ENCODE data around the gene SLC39A11. TPM values are rescaled to one million over a fixed set of nuclear protein-coding genes. Genes with fewer than 3 reads are reported as not detected.

The SLC39A11 gene
- total and polyA plus RNA-seq, 2 of the 13 experiments (the other 11 are each of a cell fraction or from before 2014, with no cell fraction given): 17.2 to 31.5 TPM

DNA sequence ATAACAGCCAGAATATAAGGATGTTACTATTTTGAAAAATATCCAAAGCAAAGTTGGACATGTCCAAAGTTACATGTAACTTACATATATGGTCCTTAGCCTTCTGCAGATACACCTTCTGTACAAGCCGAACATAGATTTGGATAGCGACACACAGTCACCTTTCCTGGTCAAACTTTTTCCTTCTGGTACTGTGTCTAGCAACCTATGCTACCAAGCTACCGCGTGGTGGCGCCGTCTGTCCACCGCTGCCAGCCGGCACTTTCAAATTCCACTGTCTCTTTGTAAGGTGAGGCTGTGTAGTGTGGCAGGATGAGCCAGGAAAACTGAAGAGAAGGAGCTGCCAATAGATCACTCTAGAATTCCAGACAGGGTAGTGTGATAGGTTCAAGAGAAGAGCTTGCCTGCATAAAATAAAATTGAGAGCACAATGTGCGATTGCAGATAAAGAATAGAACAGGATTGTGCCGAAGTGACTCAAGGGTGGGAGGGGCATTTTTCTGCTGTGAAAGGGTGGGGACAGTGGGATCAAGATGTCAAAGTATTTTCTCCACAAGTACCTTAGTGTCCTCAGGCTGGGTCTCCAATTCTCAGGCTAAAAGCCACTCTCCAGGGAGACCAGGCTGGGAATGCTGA lies 366.9 kb downstream of the SLC39A11 start (continued):
- TF ChIP-seq, protein P1, sequence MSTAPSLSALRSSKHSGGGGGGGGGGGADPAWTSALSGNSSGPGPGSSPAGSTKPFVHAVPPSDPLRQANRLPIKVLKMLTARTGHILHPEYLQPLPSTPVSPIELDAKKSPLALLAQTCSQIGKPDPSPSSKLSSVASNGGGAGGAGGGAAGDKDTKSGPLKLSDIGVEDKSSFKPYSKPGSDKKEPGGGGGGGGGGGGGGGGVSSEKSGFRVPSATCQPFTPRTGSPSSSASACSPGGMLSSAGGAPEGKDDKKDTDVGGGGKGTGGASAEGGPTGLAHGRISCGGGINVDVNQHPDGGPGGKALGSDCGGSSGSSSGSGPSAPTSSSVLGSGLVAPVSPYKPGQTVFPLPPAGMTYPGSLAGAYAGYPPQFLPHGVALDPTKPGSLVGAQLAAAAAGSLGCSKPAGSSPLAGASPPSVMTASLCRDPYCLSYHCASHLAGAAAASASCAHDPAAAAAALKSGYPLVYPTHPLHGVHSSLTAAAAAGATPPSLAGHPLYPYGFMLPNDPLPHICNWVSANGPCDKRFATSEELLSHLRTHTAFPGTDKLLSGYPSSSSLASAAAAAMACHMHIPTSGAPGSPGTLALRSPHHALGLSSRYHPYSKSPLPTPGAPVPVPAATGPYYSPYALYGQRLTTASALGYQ (CRISPR knock-in tag; IDR thresholded peaks at IDR 0.05): no peak
- TF ChIP-seq ZNF543 (CRISPR knock-in tag; IDR thresholded peaks at IDR 0.05) (no peak), HDAC2 (CRISPR knock-in tag; IDR thresholded peaks at IDR 0.05) (peak; percentile 48; the same call in 1 of the 2 replicates), MIER2 (CRISPR knock-in tag; IDR thresholded peaks at IDR 0.05) (0 out of 2 replicates have a peak, but pooled peaks have one; percentile 65), NR3C1 (CRISPR knock-in tag; IDR thresholded peaks at IDR 0.05) (no peak), NCOA1 (CRISPR knock-in tag; IDR thresholded peaks at IDR 0.05) (no peak), ATF3 (CRISPR knock-in tag; IDR thresholded peaks at IDR 0.05) (no peak), MIER3 (CRISPR knock-in tag; IDR thresholded peaks at IDR 0.05; ENCODE audit: borderline replicate concordance) (peak; percentile 71; the same call in 1 of the 2 replicates), REL (CRISPR knock-in tag; conservative IDR thresholded peaks at IDR 0.05) (no peak), ZNF549 (CRISPR knock-in tag; IDR thresholded peaks at IDR 0.05) (no peak), ZBTB26 (CRISPR knock-in tag; IDR thresholded peaks at IDR 0.05; ENCODE audit: borderline replicate concordance) (no peak; the same call in 1 of the 2 replicates), SNAPC5 (CRISPR knock-in tag; IDR thresholded peaks at IDR 0.05; ENCODE audit: borderline replicate concordance) (no peak), ARNT2 (CRISPR knock-in tag; IDR thresholded peaks at IDR 0.05; ENCODE audit: low read depth) (no peak), SP2 (CRISPR knock-in tag; IDR thresholded peaks at IDR 0.05) (no peak), ZFP82 (CRISPR knock-in tag; IDR thresholded peaks at IDR 0.05; ENCODE audit: borderline replicate concordance) (no peak), ATAD3A (CRISPR knock-in tag; IDR thresholded peaks at IDR 0.05) (no peak), TCF7L2 (IDR thresholded peaks at IDR 0.05; ENCODE audit: low read depth, low read length) (no peak), HMG20A (CRISPR knock-in tag; IDR thresholded peaks at IDR 0.05; ENCODE audit: borderline replicate concordance) (no peak; the same call in 1 of the 2 replicates), ZKSCAN1 (IDR thresholded peaks at IDR 0.05; ENCODE audit: low read length) (no peak)
- TF ChIP-seq, protein P2, sequence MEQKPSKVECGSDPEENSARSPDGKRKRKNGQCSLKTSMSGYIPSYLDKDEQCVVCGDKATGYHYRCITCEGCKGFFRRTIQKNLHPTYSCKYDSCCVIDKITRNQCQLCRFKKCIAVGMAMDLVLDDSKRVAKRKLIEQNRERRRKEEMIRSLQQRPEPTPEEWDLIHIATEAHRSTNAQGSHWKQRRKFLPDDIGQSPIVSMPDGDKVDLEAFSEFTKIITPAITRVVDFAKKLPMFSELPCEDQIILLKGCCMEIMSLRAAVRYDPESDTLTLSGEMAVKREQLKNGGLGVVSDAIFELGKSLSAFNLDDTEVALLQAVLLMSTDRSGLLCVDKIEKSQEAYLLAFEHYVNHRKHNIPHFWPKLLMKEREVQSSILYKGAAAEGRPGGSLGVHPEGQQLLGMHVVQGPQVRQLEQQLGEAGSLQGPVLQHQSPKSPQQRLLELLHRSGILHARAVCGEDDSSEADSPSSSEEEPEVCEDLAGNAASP (CRISPR knock-in tag; IDR thresholded peaks at IDR 0.05; ENCODE audit: borderline replicate concordance): peak; percentile 54
- TF ChIP-seq, protein P3, sequence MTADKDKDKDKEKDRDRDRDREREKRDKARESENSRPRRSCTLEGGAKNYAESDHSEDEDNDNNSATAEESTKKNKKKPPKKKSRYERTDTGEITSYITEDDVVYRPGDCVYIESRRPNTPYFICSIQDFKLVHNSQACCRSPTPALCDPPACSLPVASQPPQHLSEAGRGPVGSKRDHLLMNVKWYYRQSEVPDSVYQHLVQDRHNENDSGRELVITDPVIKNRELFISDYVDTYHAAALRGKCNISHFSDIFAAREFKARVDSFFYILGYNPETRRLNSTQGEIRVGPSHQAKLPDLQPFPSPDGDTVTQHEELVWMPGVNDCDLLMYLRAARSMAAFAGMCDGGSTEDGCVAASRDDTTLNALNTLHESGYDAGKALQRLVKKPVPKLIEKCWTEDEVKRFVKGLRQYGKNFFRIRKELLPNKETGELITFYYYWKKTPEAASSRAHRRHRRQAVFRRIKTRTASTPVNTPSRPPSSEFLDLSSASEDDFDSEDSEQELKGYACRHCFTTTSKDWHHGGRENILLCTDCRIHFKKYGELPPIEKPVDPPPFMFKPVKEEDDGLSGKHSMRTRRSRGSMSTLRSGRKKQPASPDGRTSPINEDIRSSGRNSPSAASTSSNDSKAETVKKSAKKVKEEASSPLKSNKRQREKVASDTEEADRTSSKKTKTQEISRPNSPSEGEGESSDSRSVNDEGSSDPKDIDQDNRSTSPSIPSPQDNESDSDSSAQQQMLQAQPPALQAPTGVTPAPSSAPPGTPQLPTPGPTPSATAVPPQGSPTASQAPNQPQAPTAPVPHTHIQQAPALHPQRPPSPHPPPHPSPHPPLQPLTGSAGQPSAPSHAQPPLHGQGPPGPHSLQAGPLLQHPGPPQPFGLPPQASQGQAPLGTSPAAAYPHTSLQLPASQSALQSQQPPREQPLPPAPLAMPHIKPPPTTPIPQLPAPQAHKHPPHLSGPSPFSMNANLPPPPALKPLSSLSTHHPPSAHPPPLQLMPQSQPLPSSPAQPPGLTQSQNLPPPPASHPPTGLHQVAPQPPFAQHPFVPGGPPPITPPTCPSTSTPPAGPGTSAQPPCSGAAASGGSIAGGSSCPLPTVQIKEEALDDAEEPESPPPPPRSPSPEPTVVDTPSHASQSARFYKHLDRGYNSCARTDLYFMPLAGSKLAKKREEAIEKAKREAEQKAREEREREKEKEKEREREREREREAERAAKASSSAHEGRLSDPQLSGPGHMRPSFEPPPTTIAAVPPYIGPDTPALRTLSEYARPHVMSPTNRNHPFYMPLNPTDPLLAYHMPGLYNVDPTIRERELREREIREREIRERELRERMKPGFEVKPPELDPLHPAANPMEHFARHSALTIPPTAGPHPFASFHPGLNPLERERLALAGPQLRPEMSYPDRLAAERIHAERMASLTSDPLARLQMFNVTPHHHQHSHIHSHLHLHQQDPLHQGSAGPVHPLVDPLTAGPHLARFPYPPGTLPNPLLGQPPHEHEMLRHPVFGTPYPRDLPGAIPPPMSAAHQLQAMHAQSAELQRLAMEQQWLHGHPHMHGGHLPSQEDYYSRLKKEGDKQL (CRISPR knock-in tag; IDR thresholded peaks at IDR 0.05; ENCODE audit: low read depth): no peak

Data from HepG2 (cell line).